Stimulated activated CD4-positive, alpha-beta T cell treated with anti-CD3 and anti-CD28 coated beads, Interleukin-4, amount 100 ng/mL, for 1 hour (primary cell): Measurements from ENCODE around the gene GPR39.

Experiments used
- DNase-seq: peaks from one replicate; pipeline ENCODE4 v3.0.0-alpha.2; 2020

Gene GPR39

DNA sequence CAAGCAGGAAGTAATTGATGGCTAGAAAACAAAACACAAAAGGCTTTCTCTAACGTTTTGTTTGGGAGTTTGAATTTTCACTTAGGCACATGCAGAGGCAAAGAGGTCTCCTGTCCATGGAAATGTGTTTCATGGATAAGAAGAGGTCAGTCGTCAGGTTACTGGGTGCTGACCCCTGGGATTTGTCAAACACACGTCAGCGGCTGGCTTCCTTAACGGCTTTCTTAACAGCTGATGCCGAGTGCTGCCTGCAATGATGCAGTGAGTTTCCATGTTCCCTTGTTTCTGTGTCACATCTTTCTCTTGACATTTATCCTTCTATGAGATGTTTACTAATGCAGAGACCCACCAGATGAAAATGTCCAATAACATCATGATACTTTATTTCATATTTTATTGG lies 31.7 kb downstream of the GPR39 start:
- DNase-seq, result no peak

- DNase-seq, result no peak
These were observed 32.2 kb downstream of the GPR39 start for GRCh38 chr2:132448771-132449170.

- no peak for DNase-seq
These were observed 33.3 kb downstream of the GPR39 start for GRCh38 chr2:132449868-132450267.

GRCh38 chr2:132460781-132461180 lies 44.2 kb downstream of the GPR39 start:
- no peak for DNase-seq

DNA sequence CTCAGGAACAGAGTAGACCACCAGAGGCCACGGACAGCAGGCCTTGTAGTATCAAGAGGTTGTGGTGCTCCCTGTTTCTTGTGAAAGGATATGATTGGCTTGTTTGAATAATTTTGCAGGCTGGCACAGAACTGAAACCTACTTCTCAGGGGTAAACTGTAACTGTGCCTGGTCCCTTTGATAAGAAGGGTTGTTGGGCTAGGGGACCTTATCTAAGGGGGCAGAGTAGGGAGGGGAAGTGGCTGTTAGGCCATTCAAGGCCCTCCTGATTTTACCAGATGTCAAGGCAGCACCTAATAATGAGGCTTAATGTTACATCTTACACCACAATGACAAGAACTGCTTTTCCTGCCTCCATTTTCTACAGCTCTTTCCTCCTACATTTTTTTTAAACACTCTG lies 45.6 kb downstream of the GPR39 start:
- no peak for DNase-seq

DNA sequence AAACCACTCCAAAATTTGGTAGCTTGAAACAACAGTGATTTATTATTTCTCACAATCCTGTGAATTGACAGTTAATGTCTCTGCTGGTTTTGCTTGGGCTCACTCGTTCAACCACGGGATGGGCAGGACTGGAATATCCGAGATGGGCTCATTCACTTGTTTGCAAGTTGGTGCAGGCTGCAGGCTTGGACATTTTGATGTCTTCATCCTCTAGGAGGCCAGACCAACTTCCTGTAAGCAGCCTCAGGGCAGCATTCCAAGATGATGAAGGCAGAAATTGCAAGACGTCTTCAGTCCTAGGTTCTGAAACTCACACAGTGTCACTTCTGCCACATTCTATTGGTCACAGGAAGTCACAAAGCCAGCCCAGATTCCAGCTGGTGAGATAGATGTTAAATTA lies 47.1 kb downstream of the GPR39 start:
- DNase-seq, result no peak

- DNase-seq, result no peak
These were observed 49.3 kb downstream of the GPR39 start for GRCh38 chr2:132465917-132466316.

GRCh38 chr2:132466428-132467028 lies 49.9 kb downstream of the GPR39 start:
- no peak for DNase-seq

DNA sequence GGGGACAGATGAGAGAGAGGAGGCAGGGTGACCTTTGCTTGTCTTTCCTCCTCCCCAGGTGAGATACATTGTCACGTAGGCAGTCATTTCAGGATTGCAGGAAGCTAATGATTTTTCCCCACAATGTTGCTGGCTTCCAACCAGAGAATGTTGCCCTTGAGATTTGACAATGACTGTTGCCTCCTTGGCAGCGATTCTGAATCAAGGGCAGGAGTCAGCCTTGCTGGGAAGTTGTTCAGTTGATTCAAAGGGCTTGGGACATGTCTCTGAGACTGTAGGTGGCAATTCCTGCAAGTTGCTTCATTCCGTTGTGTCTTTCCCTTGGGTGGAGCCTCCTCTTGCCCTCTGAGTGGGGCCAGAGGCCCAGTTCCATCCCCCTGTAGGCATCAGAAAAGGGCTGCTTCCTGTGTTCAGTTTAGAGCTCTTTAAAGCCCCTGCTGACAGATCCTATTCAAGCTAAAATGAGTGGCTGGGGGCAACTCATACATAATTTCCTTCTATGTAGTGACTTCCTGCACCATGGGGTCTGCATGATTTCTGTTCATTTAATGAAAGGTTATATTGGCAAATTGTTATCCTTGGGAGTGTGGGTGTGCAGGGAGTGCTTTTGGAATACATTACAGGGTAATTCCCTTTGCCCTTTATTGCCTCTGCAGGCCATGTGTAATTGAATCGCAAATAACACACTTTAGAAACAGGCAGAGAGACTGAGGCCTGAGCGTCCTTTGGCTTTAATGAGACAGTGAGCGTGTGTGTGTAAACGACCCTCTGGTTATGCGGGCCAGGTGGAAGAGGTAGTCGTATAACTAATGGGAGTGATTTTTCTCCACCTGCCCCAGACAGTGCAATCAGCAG lies 52.4 kb downstream of the GPR39 start:
- no peak for DNase-seq

GRCh38 chr2:132470746-132471145 lies 54.1 kb downstream of the GPR39 start:
- DNase-seq, result no peak

- DNase-seq, result no peak
These were observed 56.7 kb downstream of the GPR39 start for GRCh38 chr2:132473174-132473883.

GRCh38 chr2:132475615-132476014 lies 59.0 kb downstream of the GPR39 start:
- no peak for DNase-seq

DNA sequence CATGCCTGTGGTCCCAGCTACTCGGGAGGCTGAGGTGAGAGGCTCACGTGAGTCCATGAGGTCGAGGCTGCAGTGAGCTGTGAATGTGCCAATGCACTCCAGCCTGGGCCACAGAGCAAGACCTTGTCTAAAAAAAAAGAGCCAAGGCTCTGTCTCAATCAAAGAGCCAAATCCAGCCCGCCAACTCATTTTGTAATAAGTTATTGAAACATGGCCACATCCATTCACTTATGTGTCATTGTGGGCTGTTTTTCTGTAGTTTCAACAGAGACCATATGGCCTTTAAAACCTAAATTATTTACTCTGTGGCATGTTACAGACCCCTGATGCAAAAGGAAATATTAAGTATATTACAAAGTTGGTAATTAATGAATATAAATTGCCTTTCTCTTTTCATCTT lies 60.8 kb downstream of the GPR39 start:
- no peak for DNase-seq

DNA sequence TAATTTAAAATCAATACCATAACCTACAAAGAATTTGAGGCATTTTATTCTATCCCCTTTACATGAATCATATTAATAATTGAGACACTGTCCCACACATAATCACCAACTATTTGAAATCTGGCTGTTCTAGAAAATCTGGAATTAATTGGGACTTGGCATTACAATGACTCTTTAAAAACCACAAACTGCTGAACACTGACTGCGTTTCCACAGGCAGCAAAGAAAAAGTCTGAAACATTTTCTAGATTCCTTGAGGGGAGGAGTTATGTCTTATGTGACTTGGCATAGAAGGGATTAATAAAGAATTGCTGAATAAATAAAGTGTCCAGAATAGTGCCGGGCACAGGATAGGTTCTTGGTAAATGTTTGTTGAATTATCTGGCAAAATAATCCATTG lies 61.4 kb downstream of the GPR39 start:
- no peak for DNase-seq

GRCh38 chr2:132478461-132479105 lies 62.0 kb downstream of the GPR39 start:
- DNase-seq, result no peak

DNA sequence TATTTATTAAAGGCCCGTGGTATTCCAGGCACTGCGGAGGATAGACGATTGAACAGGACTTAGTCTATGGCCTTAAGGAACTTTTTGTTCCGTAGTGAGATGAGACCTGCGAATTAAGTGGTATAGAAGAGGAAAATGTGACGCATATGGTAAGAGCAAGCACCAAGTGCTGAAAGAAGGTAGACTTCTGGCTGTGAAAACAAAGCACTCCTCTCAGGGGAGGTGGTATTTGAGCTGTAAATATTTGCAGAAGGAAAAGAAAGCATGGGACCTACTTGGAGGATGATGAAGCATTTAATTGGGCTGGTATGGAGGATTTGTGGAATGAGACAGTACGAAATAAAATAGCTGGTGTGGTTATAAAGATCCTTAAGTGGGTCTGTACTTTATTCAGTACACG lies 62.5 kb downstream of the GPR39 start:
- DNase-seq, result no peak

DNA sequence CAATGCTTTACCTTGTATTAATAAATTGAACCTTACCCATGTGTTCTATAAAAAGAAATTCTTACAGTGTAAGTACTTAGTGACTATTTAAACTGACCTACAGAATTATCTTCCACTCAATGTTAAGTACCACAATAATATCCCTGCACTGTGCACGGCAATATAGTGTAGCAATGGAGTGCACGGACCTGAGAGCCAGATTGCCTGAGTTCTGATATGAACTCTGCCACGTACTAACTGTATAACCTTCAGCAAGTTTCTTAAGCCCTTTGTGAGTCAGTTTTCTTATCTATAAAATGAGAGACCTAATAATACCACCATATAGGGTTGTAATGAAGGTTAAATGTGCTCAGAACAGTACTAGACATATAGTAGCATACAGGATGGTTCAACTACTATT lies 66.2 kb downstream of the GPR39 start:
- no peak for DNase-seq

- DNase-seq, result no peak
These were observed 67.5 kb downstream of the GPR39 start for GRCh38 chr2:132484144-132484543.

- DNase-seq, result no peak
These were observed 71.9 kb downstream of the GPR39 start for GRCh38 chr2:132488491-132488890.

GRCh38 chr2:132489150-132489549 lies 72.5 kb downstream of the GPR39 start:
- DNase-seq, result no peak

DNA sequence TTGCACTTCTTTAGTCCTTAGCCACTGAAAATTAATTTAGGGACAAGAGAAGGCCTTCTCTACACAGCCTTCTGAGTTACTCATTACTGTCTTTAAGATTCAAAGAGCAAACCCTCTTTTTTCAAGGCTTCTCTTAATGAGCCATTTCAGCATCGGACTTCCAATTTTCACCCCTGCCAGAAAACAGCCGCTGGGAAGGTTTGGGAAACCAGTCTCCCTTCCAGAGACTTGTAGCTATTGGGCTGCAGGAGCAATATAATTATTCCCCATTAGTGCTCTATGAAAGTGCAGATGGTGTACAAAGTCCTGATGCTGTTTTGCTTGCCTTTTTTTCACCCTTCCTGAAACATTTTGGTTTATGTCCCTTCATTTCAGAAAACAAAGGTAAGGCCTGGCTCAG lies 79.3 kb downstream of the GPR39 start:
- DNase-seq, result no peak

DNA sequence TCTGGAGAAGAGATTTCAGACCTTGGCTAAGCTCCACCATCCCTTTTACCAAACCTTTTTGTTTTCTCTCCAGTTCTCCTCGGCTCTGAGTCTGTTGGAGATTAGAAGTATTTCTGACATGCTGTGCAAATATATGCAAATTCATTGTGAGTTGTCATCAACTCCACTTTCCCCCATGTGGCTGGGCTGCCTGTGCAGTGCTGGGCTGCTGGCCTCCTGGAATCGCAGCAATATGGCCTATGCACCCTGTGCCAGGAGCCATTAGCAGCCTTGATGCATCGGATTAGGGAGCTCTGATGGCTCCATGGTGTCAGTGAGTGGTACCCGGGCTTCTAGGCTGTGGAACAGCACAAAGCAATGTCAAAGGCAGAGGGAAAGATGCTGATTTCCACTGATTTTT lies 80.0 kb downstream of the GPR39 start:
- no peak for DNase-seq

GRCh38 chr2:132497591-132497990 lies 81.0 kb downstream of the GPR39 start:
- no peak for DNase-seq

DNA sequence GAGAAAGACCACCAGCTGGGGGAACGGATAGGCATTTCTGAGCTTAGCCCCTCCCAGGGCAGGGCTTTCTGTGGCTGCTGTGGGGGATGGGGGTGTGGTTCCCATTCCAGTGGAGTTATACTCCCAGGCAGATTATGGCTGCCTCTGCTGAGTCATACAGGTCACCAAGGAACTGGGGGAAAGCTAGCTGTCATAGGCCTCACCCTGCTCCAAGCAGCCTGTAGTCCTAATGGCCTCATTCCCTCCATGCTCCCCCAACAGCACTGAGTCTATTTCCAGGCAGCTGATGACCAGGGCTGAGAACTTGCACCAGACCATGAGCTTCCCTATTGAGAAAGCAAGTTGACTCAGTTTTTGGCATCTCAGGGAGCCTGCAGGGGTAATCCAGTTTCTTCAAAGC lies 87.1 kb downstream of the GPR39 start:
- no peak for DNase-seq
